ENCODE measurements around the gene CENPH. TPM values are rescaled to one million over a fixed set of nuclear protein-coding genes. Genes with fewer than 3 reads are reported as not detected.

The CENPH gene
- total RNA-seq, 6 experiments from 2014 or later, result 10.7 to 21.0 (median 20.1) TPM

DNA sequence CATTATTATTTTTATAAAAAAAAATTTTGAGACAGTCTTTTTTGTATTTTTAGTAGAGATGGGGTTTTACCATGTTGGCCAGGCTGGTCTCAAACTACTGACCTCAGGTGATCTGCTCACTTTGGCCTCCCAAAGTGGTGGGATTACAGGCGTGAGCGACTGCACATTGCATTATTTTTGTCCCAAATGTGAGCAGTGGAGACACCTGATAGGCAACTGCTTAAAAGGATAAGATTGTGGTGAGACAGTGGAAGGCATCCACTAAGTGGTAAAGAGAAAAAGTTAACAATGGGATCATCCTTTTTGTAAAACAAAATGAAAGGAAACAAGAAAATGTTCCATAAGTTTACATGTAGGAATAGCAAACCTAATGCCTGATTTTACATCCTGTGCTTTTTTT, 2.0 kb upstream of the CENPH start:
- peaks cover 18% of the 10 kb centered on the region for H3K4me1 Mint-ChIP-seq (ENCODE audit: low read depth)
- H3K36me3 Mint-ChIP-seq (ENCODE audit: low read depth), result peaks cover 4% of the 10 kb centered on the region; the same call in 1 of the 2 replicates
- DNase-seq, result no peak
- H3K27me3 Mint-ChIP-seq (ENCODE audit: insufficient read depth), result no peaks in the 10 kb centered on the region
- peak overlapping the region; percentile 59; the same call in 1 of the 2 replicates for H3K27ac Mint-ChIP-seq
- H3K9me3 Mint-ChIP-seq, result no peaks in the 10 kb centered on the region
- H3K4me3 Mint-ChIP-seq, result peak overlapping the region; percentile 49; the same call in 1 of the 2 replicates
- TF ChIP-seq, protein P1, sequence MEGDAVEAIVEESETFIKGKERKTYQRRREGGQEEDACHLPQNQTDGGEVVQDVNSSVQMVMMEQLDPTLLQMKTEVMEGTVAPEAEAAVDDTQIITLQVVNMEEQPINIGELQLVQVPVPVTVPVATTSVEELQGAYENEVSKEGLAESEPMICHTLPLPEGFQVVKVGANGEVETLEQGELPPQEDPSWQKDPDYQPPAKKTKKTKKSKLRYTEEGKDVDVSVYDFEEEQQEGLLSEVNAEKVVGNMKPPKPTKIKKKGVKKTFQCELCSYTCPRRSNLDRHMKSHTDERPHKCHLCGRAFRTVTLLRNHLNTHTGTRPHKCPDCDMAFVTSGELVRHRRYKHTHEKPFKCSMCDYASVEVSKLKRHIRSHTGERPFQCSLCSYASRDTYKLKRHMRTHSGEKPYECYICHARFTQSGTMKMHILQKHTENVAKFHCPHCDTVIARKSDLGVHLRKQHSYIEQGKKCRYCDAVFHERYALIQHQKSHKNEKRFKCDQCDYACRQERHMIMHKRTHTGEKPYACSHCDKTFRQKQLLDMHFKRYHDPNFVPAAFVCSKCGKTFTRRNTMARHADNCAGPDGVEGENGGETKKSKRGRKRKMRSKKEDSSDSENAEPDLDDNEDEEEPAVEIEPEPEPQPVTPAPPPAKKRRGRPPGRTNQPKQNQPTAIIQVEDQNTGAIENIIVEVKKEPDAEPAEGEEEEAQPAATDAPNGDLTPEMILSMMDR (IDR thresholded peaks at IDR 0.05), result no peak

- Mint-ChIP-seq H3K9me3 (no peaks in the 10 kb centered on the region), H3K27ac (peak overlapping the region; percentile 99), H3K4me3 (peak overlapping the region; percentile 97), H3K4me1 (ENCODE audit: low read depth) (peaks cover 18% of the 10 kb centered on the region), H3K27me3 (ENCODE audit: insufficient read depth) (no peaks in the 10 kb centered on the region), H3K36me3 (ENCODE audit: low read depth) (peaks cover 4% of the 10 kb centered on the region; the same call in 1 of the 2 replicates)
- DNase-seq, result no peak
- TF ChIP-seq, protein P1 (IDR thresholded peaks at IDR 0.05), result no peak
Measured at GRCh38 chr5:69188811-69189161, 597 bp upstream of the CENPH start.

- Mint-ChIP-seq H3K27me3 (ENCODE audit: insufficient read depth) (no peaks in the 10 kb centered on the region), H3K9me3 (no peaks in the 10 kb centered on the region), H3K36me3 (ENCODE audit: low read depth) (no peaks in the 10 kb centered on the region), H3K4me1 (ENCODE audit: low read depth) (peaks cover 17% of the 10 kb centered on the region), H3K27ac (no peak overlapping the region), H3K4me3 (no peak overlapping the region)
- DNase-seq, result no peak
- TF ChIP-seq, protein P1 (IDR thresholded peaks at IDR 0.05), result no peak
Measured at GRCh38 chr5:69202497-69202896, 13.1 kb downstream of the CENPH start.

GRCh38 chr5:69206528-69207190, 17.3 kb downstream of the CENPH start:
- no peak for DNase-seq
- no peaks in the 10 kb centered on the region for H3K36me3 Mint-ChIP-seq (ENCODE audit: low read depth)
- TF ChIP-seq, protein P1 (IDR thresholded peaks at IDR 0.05), result no peak
- peak overlapping the region; percentile 41 for H3K27ac Mint-ChIP-seq
- peaks cover 23% of the 10 kb centered on the region for H3K4me1 Mint-ChIP-seq (ENCODE audit: low read depth)
- no peaks in the 10 kb centered on the region for H3K9me3 Mint-ChIP-seq
- no peaks in the 10 kb centered on the region; the same call in 1 of the 2 replicates for H3K27me3 Mint-ChIP-seq (ENCODE audit: insufficient read depth)
- H3K4me3 Mint-ChIP-seq, result no peak overlapping the region

DNA sequence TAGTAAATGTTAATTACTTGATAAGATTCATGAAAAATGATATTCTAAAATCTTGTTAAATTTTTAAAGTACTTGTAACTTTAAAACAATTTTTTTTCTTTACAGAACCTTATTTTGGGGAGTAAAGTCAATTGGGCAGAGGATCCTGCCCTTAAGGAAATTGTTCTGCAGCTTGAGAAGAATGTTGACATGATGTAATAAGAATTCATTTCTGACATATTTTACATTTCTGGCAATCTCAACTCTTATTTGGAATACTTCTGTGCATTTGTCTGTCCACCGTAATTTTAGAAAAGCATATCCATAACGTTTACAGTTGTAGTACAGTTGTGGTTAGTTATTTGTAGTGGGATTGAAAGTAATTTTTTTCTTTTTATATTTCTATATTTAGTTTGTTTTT, 20.2 kb downstream of the CENPH start:
- peaks cover 22% of the 10 kb centered on the region for H3K4me1 Mint-ChIP-seq (ENCODE audit: low read depth)
- no peak for DNase-seq
- no peaks in the 10 kb centered on the region; the same call in 1 of the 2 replicates for H3K27me3 Mint-ChIP-seq (ENCODE audit: insufficient read depth)
- no peak overlapping the region for H3K4me3 Mint-ChIP-seq
- no peak overlapping the region for H3K27ac Mint-ChIP-seq
- H3K9me3 Mint-ChIP-seq, result no peaks in the 10 kb centered on the region
- H3K36me3 Mint-ChIP-seq (ENCODE audit: low read depth), result no peaks in the 10 kb centered on the region
- TF ChIP-seq, protein P1 (IDR thresholded peaks at IDR 0.05), result no peak

All from HFFc6 (cell line).